ENCODE measurements around the gene HIVEP3. TPM values are rescaled to one million over a fixed set of nuclear protein-coding genes. Genes with fewer than 3 reads are reported as not detected.

The HIVEP3 gene
- polyA plus RNA-seq, 1 of the 3 experiments (the other 2 are of a cell fraction): 6.4 TPM

DNA sequence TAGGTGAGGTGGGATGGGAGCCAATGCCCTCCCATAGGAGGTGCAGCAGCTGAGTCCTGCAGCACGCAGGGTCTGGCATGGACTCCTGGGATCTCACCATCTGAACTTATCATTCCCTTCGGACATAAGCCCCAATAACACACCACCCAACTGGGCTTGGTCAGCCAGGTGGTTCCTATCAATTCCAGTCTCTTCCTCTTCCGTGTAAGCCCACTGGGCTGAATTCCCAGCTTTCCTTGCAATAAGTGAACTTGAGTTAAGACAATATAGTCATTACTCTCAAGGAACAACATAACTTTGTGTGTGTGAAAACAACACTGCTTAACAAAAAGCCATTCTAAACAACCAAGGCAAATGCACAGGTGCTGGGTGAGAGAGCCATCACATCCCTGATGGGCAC is 347.7 kb downstream of the HIVEP3 start:
- H3K9me3 ChIP-seq: no peaks in the 10 kb centered on the region
- H2AFZ ChIP-seq (ENCODE audit: low read depth): no peak overlapping the region
- no peaks in the 10 kb centered on the region for H3F3A ChIP-seq (replicated peaks; ENCODE audit: insufficient read depth)
- no peaks in the 10 kb centered on the region for H4K20me1 ChIP-seq (ENCODE audit: insufficient read depth)
- H3K79me2 ChIP-seq (ENCODE audit: insufficient read depth): no peaks in the 10 kb centered on the region
- DNase-seq: no peak
- H3K27ac ChIP-seq (ENCODE audit: low read depth in 2 of 2, low read length in 1 of 2): no peak overlapping the region
- no peak overlapping the region for H3K4me2 ChIP-seq
- no peak overlapping the region for H3K9ac ChIP-seq
- H3K36me3 ChIP-seq (replicated peaks in 1 of 2; ENCODE audit: control insufficient read depth in 1 of 2, insufficient read depth in 2 of 2, low read length in 1 of 2): no peaks in the 10 kb centered on the region
- no peaks in the 10 kb centered on the region for H3K27me3 ChIP-seq (ENCODE audit: insufficient read depth)
- POLR2A ChIA-PET: no interaction called here
- H3K4me1 ChIP-seq (ENCODE audit: control insufficient read depth in 1 of 2, insufficient read depth in 2 of 2, low read depth in 1 of 2, low read length in 1 of 2): peaks cover 4 to 18% of the 10 kb centered on the region in 2 experiments; a peak in 3 of 4 replicates
- 71% methylated on average over 2 of the region's 3 CpGs for WGBS (ENCODE audit: low lambda C conversion rate)
- TF ChIP-seq YY1 (IDR thresholded peaks at IDR 0.05; ENCODE audit: low read depth) (no peak), FOXM1 (IDR thresholded peaks at IDR 0.05; ENCODE audit: low read depth) (no peak), FOXJ3 (CRISPR knock-in tag; IDR thresholded peaks at IDR 0.05) (no peak), EP300 (IDR thresholded peaks at IDR 0.05; ENCODE audit: borderline replicate concordance in 1 of 2, low read depth in 1 of 2, low read length in 1 of 2) (no peak), TEAD4 (IDR thresholded peaks at IDR 0.05; ENCODE audit: borderline replicate concordance, insufficient read depth) (no peak), GABPA (IDR thresholded peaks at IDR 0.05; ENCODE audit: low read depth) (no peak)
- TF ChIP-seq, protein P1, sequence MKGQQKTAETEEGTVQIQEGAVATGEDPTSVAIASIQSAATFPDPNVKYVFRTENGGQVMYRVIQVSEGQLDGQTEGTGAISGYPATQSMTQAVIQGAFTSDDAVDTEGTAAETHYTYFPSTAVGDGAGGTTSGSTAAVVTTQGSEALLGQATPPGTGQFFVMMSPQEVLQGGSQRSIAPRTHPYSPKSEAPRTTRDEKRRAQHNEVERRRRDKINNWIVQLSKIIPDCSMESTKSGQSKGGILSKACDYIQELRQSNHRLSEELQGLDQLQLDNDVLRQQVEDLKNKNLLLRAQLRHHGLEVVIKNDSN (IDR thresholded peaks at IDR 0.05; ENCODE audit: borderline replicate concordance, low read depth): no peak
- no peak overlapping the region for H3K4me3 ChIP-seq (ENCODE audit: low read depth in 2 of 2, low read length in 1 of 2)
- CTCF ChIA-PET: no interaction called here
- H3K9me2 ChIP-seq: no peaks in the 10 kb centered on the region

DNA sequence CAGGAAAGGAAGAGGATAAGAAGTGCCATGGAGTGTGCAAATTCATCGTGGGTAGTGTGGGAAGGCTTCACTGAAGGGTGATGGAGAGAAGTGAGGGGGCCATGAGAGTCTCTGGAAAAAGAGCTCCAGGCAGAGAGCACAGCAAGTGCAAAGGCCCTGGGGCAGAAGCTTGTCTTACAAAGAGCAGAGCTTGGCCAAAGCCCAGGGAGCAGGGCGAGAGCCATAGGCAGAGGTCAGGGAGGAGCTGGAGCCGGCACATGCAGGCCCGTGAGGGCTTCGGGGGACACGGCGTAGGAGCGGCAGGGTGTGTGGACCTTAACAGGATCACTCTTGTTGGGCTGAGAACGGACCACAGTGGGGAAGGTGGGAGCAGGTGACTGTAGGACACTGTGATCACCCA is 350.5 kb downstream of the HIVEP3 start:
- 84% methylated on average over 9 of the region's 9 CpGs for WGBS (ENCODE audit: low lambda C conversion rate)
- no peak for DNase-seq
- Histone ChIP-seq H3K4me1 (ENCODE audit: control insufficient read depth in 1 of 2, insufficient read depth in 2 of 2, low read depth in 1 of 2, low read length in 1 of 2) (peaks cover 0 to 2% of the 10 kb centered on the region in 2 experiments; a peak in 1 of 4 replicates), H3K27ac (ENCODE audit: low read depth in 2 of 2, low read length in 1 of 2) (no peak overlapping the region), H3K4me3 (ENCODE audit: low read depth in 2 of 2, low read length in 1 of 2) (no peak overlapping the region), H3K27me3 (ENCODE audit: insufficient read depth) (no peaks in the 10 kb centered on the region), H3K9me2 (no peaks in the 10 kb centered on the region), H3F3A (replicated peaks; ENCODE audit: insufficient read depth) (no peaks in the 10 kb centered on the region), H3K9me3 (no peaks in the 10 kb centered on the region), H4K20me1 (ENCODE audit: insufficient read depth) (no peaks in the 10 kb centered on the region), H3K9ac (no peak overlapping the region), H3K4me2 (no peak overlapping the region), H3K79me2 (ENCODE audit: insufficient read depth) (no peaks in the 10 kb centered on the region), H3K36me3 (replicated peaks in 1 of 2; ENCODE audit: control insufficient read depth in 1 of 2, insufficient read depth in 2 of 2, low read length in 1 of 2) (no peaks in the 10 kb centered on the region), H2AFZ (ENCODE audit: low read depth) (no peak overlapping the region)
- TF ChIP-seq SMC3 (IDR thresholded peaks at IDR 0.05; ENCODE audit: low read depth, low read length) (no peak), YY1 (IDR thresholded peaks at IDR 0.05; ENCODE audit: low read depth) (no peak), SIN3A (IDR thresholded peaks at IDR 0.05; ENCODE audit: borderline replicate concordance, low read depth, low read length) (no peak), FOXM1 (IDR thresholded peaks at IDR 0.05; ENCODE audit: low read depth) (no peak), MEF2A (IDR thresholded peaks at IDR 0.05; ENCODE audit: borderline replicate concordance, low read depth) (no peak), GATA2 (CRISPR knock-in tag; IDR thresholded peaks at IDR 0.05) (no peak), FOXJ3 (CRISPR knock-in tag; IDR thresholded peaks at IDR 0.05) (no peak), JUND (IDR thresholded peaks at IDR 0.05) (no peak), TEAD4 (IDR thresholded peaks at IDR 0.05; ENCODE audit: borderline replicate concordance, insufficient read depth) (no peak), TCF12 (IDR thresholded peaks at IDR 0.05) (no peak), NFIC (IDR thresholded peaks at IDR 0.05; ENCODE audit: borderline replicate concordance) (no peak), NRF1 (IDR thresholded peaks at IDR 0.05; ENCODE audit: low read depth, low read length) (no peak)
- TF ChIP-seq, protein P2, sequence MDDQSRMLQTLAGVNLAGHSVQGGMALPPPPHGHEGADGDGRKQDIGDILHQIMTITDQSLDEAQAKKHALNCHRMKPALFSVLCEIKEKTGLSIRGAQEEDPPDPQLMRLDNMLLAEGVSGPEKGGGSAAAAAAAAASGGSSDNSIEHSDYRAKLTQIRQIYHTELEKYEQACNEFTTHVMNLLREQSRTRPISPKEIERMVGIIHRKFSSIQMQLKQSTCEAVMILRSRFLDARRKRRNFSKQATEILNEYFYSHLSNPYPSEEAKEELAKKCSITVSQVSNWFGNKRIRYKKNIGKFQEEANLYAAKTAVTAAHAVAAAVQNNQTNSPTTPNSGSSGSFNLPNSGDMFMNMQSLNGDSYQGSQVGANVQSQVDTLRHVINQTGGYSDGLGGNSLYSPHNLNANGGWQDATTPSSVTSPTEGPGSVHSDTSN (IDR thresholded peaks at IDR 0.05): no peak
- TF ChIP-seq, protein P3, sequence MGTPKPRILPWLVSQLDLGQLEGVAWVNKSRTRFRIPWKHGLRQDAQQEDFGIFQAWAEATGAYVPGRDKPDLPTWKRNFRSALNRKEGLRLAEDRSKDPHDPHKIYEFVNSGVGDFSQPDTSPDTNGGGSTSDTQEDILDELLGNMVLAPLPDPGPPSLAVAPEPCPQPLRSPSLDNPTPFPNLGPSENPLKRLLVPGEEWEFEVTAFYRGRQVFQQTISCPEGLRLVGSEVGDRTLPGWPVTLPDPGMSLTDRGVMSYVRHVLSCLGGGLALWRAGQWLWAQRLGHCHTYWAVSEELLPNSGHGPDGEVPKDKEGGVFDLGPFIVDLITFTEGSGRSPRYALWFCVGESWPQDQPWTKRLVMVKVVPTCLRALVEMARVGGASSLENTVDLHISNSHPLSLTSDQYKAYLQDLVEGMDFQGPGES (IDR thresholded peaks at IDR 0.05; ENCODE audit: low read depth, low read length): no peak
- ChIA-PET POLR2A (no interaction called here), CTCF (interaction anchor here (1.1 kb wide), 2 partner anchors 52 to 229 kb away, joined by 3 to 4 read pairs; no protein-coding TSS in a partner anchor)
